LNCaP clone FGC (cell line): ENCODE data around the gene ROR1.

Experiments
- DNase-seq: peaks from one replicate; pipeline ENCODE4 v3.0.0-alpha.2; 2011; ENCODE audit warnings: low read depth
- H3K4me3 ChIP-seq: 2 replicates; pipeline ENCODE4 v1.5.1; 2011; ENCODE audit warnings: mild to moderate bottlenecking, low read depth, low read length, control low read depth
- TF ChIP-seq, protein P1 (sequence below): IDR thresholded peaks from 2 replicates; pipeline ENCODE4 v1.5.1; 2012; ENCODE audit warnings: mild to moderate bottlenecking; ENCODE audit not compliant: control insufficient read depth, insufficient read depth; ENCODE audit errors: extremely low read depth

ROR1 gene

DNA sequence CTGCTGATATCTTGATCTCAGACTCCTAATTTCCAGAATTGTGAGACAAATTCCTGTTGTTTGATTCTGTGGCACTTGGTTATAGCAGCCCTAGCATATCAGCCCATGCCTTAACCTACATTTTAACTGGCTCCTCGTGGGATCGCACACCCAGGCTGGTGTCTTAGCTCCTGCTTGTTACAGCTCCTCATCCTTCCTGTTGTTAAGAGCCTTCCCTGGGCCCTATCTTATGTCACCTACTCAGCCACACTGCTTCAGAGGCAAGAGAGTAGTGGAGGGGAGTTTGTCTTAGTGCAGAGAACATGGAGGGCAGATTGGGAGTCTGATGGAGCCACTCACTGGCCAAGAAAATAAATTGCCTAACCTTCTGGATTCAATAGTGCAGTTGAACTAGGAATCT is 131.0 kb downstream of the ROR1 start:
- H3K4me3 ChIP-seq, result no peak overlapping the region
- no peak for DNase-seq
- TF ChIP-seq, protein P1, sequence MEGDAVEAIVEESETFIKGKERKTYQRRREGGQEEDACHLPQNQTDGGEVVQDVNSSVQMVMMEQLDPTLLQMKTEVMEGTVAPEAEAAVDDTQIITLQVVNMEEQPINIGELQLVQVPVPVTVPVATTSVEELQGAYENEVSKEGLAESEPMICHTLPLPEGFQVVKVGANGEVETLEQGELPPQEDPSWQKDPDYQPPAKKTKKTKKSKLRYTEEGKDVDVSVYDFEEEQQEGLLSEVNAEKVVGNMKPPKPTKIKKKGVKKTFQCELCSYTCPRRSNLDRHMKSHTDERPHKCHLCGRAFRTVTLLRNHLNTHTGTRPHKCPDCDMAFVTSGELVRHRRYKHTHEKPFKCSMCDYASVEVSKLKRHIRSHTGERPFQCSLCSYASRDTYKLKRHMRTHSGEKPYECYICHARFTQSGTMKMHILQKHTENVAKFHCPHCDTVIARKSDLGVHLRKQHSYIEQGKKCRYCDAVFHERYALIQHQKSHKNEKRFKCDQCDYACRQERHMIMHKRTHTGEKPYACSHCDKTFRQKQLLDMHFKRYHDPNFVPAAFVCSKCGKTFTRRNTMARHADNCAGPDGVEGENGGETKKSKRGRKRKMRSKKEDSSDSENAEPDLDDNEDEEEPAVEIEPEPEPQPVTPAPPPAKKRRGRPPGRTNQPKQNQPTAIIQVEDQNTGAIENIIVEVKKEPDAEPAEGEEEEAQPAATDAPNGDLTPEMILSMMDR, result no peak

GRCh38 chr1:63906047-63906704 is 132.4 kb downstream of the ROR1 start:
- TF ChIP-seq, protein P1, result no peak
- DNase-seq, result no peak
- H3K4me3 ChIP-seq, result no peak overlapping the region

DNA sequence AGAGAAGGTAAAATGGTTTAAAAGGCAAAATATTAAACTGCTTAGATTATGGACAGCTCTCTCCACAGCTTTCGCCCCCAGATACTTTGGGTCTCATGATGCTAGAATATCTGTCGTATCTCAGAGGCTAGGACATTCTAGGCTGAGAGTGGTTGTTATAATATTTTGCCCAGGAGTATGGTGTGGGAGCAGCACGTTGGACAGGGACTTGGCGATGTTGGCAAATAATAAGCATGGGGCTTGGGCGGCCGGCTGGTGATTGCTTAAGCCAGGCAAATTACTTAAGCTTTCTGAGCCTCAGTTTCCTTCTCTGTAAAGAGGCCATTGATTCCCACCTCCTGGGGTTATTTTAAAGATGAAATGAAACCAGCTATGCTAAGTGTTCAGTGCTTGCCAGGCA is 133.2 kb downstream of the ROR1 start:
- DNase-seq, result no peak
- no peak overlapping the region for H3K4me3 ChIP-seq
- TF ChIP-seq, protein P1, result no peak

DNA sequence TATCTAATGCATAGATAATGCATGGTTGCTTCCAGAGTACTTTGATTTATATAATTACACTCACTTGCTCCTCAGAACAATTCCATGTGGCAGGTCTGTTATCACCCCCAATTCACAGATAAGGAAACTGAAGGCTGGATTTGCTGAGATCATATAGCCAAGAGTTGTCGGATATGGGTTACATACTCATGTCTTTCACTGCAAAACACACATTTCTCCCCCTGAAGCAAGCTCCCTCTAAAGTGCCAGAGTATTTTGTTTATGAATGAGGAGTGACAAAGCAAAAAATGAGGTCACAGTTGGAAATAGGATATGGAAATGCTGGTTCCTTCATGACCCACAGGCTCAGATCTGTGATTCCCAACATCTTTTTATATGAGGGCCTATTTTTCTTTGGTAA is 134.2 kb downstream of the ROR1 start:
- H3K4me3 ChIP-seq, result no peak overlapping the region
- TF ChIP-seq, protein P1, result no peak

GRCh38 chr1:63909526-63909925 is 135.7 kb downstream of the ROR1 start:
- DNase-seq, result no peak
- H3K4me3 ChIP-seq, result no peak overlapping the region
- TF ChIP-seq, protein P1, result no peak

More for the DNA sequence above, 134.2 kb downstream of the ROR1 start:
- DNase-seq, result no peak

DNA sequence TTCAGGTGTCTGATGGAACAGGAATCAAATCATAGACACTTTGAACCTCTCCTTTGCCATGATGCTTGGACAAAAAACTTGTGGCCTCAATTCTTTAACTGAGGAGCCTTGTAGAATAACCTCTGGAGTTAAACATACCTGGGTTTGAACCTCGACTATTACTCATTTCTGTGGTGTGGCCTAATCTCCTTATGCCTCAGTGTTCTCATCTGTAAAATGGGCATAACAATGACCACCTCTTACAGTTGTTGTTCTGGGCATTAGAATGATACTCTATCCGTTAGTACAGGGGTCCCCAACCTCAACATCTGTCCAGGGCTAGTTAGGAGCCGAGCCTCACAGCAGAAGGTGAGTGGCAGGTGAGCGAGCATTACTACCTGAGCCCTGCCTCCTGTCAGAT is 137.2 kb downstream of the ROR1 start:
- TF ChIP-seq, protein P1, result no peak
- H3K4me3 ChIP-seq, result no peak overlapping the region
- DNase-seq, result no peak

GRCh38 chr1:63912643-63913042 is 138.8 kb downstream of the ROR1 start:
- DNase-seq, result no peak
- TF ChIP-seq, protein P1, result no peak
- H3K4me3 ChIP-seq, result no peak overlapping the region
